ENCODE measurements around the gene SCAMP2. TPM values are rescaled to one million over a fixed set of nuclear protein-coding genes. Genes with fewer than 3 reads are reported as not detected.

Gene SCAMP2
- total RNA-seq, 5 donors from 2014 or later (not counting 1 experiment from before 2014, with no cell fraction given) = 76.8 to 141 (median 134) TPM

- peaks cover 22% of the 10 kb centered on the region for H3K36me3 Mint-ChIP-seq
- POLR2A ChIA-PET = interaction anchor here in 1 of 2 donors (0.6 kb wide), 1 partner anchor 608 kb away, joined by 13 read pairs; the partner anchor contains the start of gene SIN3A
- H3K4me3 Mint-ChIP-seq = peak overlapping the region; percentile 75 to 86 (median 80)
- no peaks in the 10 kb centered on the region for H3K9me3 ChIP-seq
- H3K27me3 ChIP-seq (replicated peaks in 1 of 2; ENCODE audit: control insufficient read depth in 2 of 2, extremely low read depth in 1 of 2, insufficient read depth in 2 of 2, low read length in 1 of 2) = no peaks in the 10 kb centered on the region
- peaks cover 48 to 64% (median 54%) of the 10 kb centered on the region in 3 donors for H3K4me1 Mint-ChIP-seq
- peak overlapping the region in 1 of 2 donors; percentile 45 for H3K4me3 ChIP-seq (ENCODE audit: control insufficient read depth in 1 of 2, extremely low read depth in 1 of 2, low read length in 1 of 2)
- H3K9me3 Mint-ChIP-seq = no peaks in the 10 kb centered on the region
- H3K27me3 Mint-ChIP-seq = no peaks in the 10 kb centered on the region
- H3K4me1 ChIP-seq (ENCODE audit: control insufficient read depth in 1 of 2, extremely low read depth in 1 of 2, insufficient read depth in 2 of 2, low read length in 2 of 2) = peaks cover 28 to 66% of the 10 kb centered on the region in 2 experiments
- DNase-seq (no peak), ATAC-seq (replicated peaks in 1 of 4) (no peak)
- H3K27ac Mint-ChIP-seq = peak overlapping the region; percentile 96 to 97
- CTCF ChIA-PET = interaction anchor here in 1 of 2 donors (1.2 to 2.8 kb wide), 3 partner anchors 50 to 63 kb away, joined by 5 to 18 read pairs (median 6); partner anchors contain the start of gene FAM219B
- H3K27ac ChIP-seq (ENCODE audit: low read length) = peak overlapping the region; percentile 71
- WGBS (ENCODE audit: insufficient coverage) = 1% methylated on average over 12 of the region's 18 CpGs
- H3K36me3 ChIP-seq (ENCODE audit: control insufficient read depth in 2 of 2, extremely low read depth in 1 of 2, insufficient read depth in 1 of 2, low read length in 1 of 2) = peaks cover 21 to 36% of the 10 kb centered on the region in 2 donors
These were observed 29.7 kb downstream of the SCAMP2 start for GRCh38 chr15:74843445-74843828.

- no peaks in the 10 kb centered on the region for H3K27me3 ChIP-seq (replicated peaks in 1 of 2; ENCODE audit: control insufficient read depth in 2 of 2, extremely low read depth in 1 of 2, insufficient read depth in 2 of 2, low read length in 1 of 2)
- peaks cover 28 to 66% of the 10 kb centered on the region in 2 experiments for H3K4me1 ChIP-seq (ENCODE audit: control insufficient read depth in 1 of 2, extremely low read depth in 1 of 2, insufficient read depth in 2 of 2, low read length in 2 of 2)
- H3K36me3 Mint-ChIP-seq = peaks cover 17% of the 10 kb centered on the region
- WGBS (ENCODE audit: insufficient coverage) = under 1% methylated on average over 83 of the region's 84 CpGs
- ATAC-seq (replicated peaks in 1 of 4) (peak; percentile 84 to 90 (median 88)), DNase-seq (peak; percentile 82 to 95 (median 90))
- H3K4me3 ChIP-seq (ENCODE audit: control insufficient read depth in 1 of 2, extremely low read depth in 1 of 2, low read length in 1 of 2) = peak within 1 kb of the TSS; percentile 84 to 96
- H3K27me3 Mint-ChIP-seq = no peaks in the 10 kb centered on the region
- H3K27ac Mint-ChIP-seq = peak within 1 kb of the TSS; percentile 96 to 97
- H3K36me3 ChIP-seq (ENCODE audit: control insufficient read depth in 2 of 2, extremely low read depth in 1 of 2, insufficient read depth in 1 of 2, low read length in 1 of 2) = peaks cover 22 to 30% of the 10 kb centered on the region in 2 donors
- ChIA-PET CTCF (interaction anchor here in 1 of 2 donors (1.2 to 2.8 kb wide), 2 partner anchors 59 to 64 kb away, joined by 5 to 18 read pairs; partner anchors contain the start of gene FAM219B), POLR2A (interaction anchor here in 1 of 2 donors (0.6 kb wide), 3 partner anchors 15 to 609 kb away, joined by 3 to 13 read pairs (median 3); partner anchors contain the start of gene SIN3A)
- peaks cover 48 to 64% (median 54%) of the 10 kb centered on the region in 3 donors for H3K4me1 Mint-ChIP-seq
- no peaks in the 10 kb centered on the region for H3K9me3 Mint-ChIP-seq
- H3K4me3 Mint-ChIP-seq = peak within 1 kb of the TSS; percentile 86 to 90 (median 86)
- peak within 1 kb of the TSS; percentile 71 for H3K27ac ChIP-seq (ENCODE audit: low read length)
- no peaks in the 10 kb centered on the region for H3K9me3 ChIP-seq
These were observed 30.4 kb downstream of the SCAMP2 start, which contains the start of gene ULK3 for GRCh38 chr15:74842581-74843444. TSS of gene ULK3 (minus strand) at chr15:74843156. CDS start at chr15:74843105, 51 bp downstream.

GRCh38 chr15:74841891-74842373 is 31.2 kb downstream of the SCAMP2 start:
- no peaks in the 10 kb centered on the region for H3K27me3 Mint-ChIP-seq
- H3K9me3 Mint-ChIP-seq = no peaks in the 10 kb centered on the region
- Histone ChIP-seq H3K27ac (ENCODE audit: low read length) (no peak overlapping the region), H3K27me3 (replicated peaks in 1 of 2; ENCODE audit: control insufficient read depth in 2 of 2, extremely low read depth in 1 of 2, insufficient read depth in 2 of 2, low read length in 1 of 2) (no peaks in the 10 kb centered on the region), H3K36me3 (ENCODE audit: control insufficient read depth in 2 of 2, extremely low read depth in 1 of 2, insufficient read depth in 1 of 2, low read length in 1 of 2) (peaks cover 22 to 24% of the 10 kb centered on the region in 2 donors), H3K4me3 (ENCODE audit: control insufficient read depth in 1 of 2, extremely low read depth in 1 of 2, low read length in 1 of 2) (peak overlapping the region; percentile 84 to 96), H3K4me1 (ENCODE audit: control insufficient read depth in 1 of 2, extremely low read depth in 1 of 2, insufficient read depth in 2 of 2, low read length in 2 of 2) (peaks cover 28 to 66% of the 10 kb centered on the region in 2 experiments), H3K9me3 (no peaks in the 10 kb centered on the region)
- peak overlapping the region; percentile 86 to 90 (median 86) for H3K4me3 Mint-ChIP-seq
- peaks cover 48 to 60% (median 54%) of the 10 kb centered on the region in 3 donors for H3K4me1 Mint-ChIP-seq
- H3K36me3 Mint-ChIP-seq = peaks cover 10% of the 10 kb centered on the region
- DNase-seq = no peak
- peak overlapping the region; percentile 73 to 84 for H3K27ac Mint-ChIP-seq
- ChIA-PET CTCF (interaction anchor here in 1 of 2 donors (0.8 kb wide), 1 partner anchor 29 kb away, joined by 4 read pairs; no protein-coding TSS in a partner anchor), POLR2A (interaction anchor here in 1 of 2 donors (0.6 kb wide), 3 partner anchors 16 to 55 kb away, joined by 3 to 4 read pairs (median 3); no protein-coding TSS in a partner anchor)
- WGBS (ENCODE audit: insufficient coverage) = 93% methylated on average over 13 of the region's 14 CpGs
- no peak for ATAC-seq (replicated peaks in 1 of 4)

- CTCF ChIA-PET = interaction anchor here in 1 of 2 donors (0.8 kb wide), 1 partner anchor 29 kb away, joined by 4 read pairs; no protein-coding TSS in a partner anchor
- peaks cover 11% of the 10 kb centered on the region for H3K36me3 Mint-ChIP-seq
These were observed 32.1 kb downstream of the SCAMP2 start for GRCh38 chr15:74840851-74841775.

GRCh38 chr15:74839526-74840395 is 33.4 kb downstream of the SCAMP2 start:
- Mint-ChIP-seq H3K27me3 (no peaks in the 10 kb centered on the region), H3K9me3 (no peaks in the 10 kb centered on the region), H3K4me3 (no peak overlapping the region), H3K36me3 (peaks cover 8% of the 10 kb centered on the region), H3K4me1 (peaks cover 35 to 46% (median 42%) of the 10 kb centered on the region in 3 donors), H3K27ac (peak overlapping the region in 1 of 2 donors; percentile 48)
- DNase-seq (no peak), ATAC-seq (replicated peaks in 1 of 4) (no peak)
- CTCF ChIA-PET = no interaction called here
- Histone ChIP-seq H3K4me1 (ENCODE audit: control insufficient read depth in 1 of 2, extremely low read depth in 1 of 2, insufficient read depth in 2 of 2, low read length in 2 of 2) (peaks cover 19 to 46% of the 10 kb centered on the region in 2 experiments), H3K36me3 (ENCODE audit: control insufficient read depth in 2 of 2, extremely low read depth in 1 of 2, insufficient read depth in 1 of 2, low read length in 1 of 2) (peaks cover 26 to 31% of the 10 kb centered on the region in 2 donors), H3K9me3 (no peaks in the 10 kb centered on the region), H3K27ac (ENCODE audit: low read length) (no peak overlapping the region), H3K27me3 (replicated peaks in 1 of 2; ENCODE audit: control insufficient read depth in 2 of 2, extremely low read depth in 1 of 2, insufficient read depth in 2 of 2, low read length in 1 of 2) (no peaks in the 10 kb centered on the region), H3K4me3 (ENCODE audit: control insufficient read depth in 1 of 2, extremely low read depth in 1 of 2, low read length in 1 of 2) (no peak overlapping the region)
- POLR2A ChIA-PET = no interaction called here
- WGBS (ENCODE audit: insufficient coverage) = 93% methylated on average over 20 of the region's 31 CpGs

More at GRCh38 chr15:74840851-74841775, 32.1 kb downstream of the SCAMP2 start:
- Histone ChIP-seq H3K27ac (ENCODE audit: low read length) (no peak overlapping the region), H3K9me3 (no peaks in the 10 kb centered on the region), H3K36me3 (ENCODE audit: control insufficient read depth in 2 of 2, extremely low read depth in 1 of 2, insufficient read depth in 1 of 2, low read length in 1 of 2) (peaks cover 24 to 26% of the 10 kb centered on the region in 2 donors), H3K4me1 (ENCODE audit: control insufficient read depth in 1 of 2, extremely low read depth in 1 of 2, insufficient read depth in 2 of 2, low read length in 2 of 2) (peaks cover 28 to 59% of the 10 kb centered on the region in 2 experiments), H3K27me3 (replicated peaks in 1 of 2; ENCODE audit: control insufficient read depth in 2 of 2, extremely low read depth in 1 of 2, insufficient read depth in 2 of 2, low read length in 1 of 2) (no peaks in the 10 kb centered on the region), H3K4me3 (ENCODE audit: control insufficient read depth in 1 of 2, extremely low read depth in 1 of 2, low read length in 1 of 2) (no peak overlapping the region)
- Mint-ChIP-seq H3K4me3 (peak overlapping the region; percentile 39 to 90 (median 86)), H3K9me3 (no peaks in the 10 kb centered on the region), H3K4me1 (peaks cover 48 to 56% (median 49%) of the 10 kb centered on the region in 3 donors), H3K27me3 (no peaks in the 10 kb centered on the region), H3K27ac (peak overlapping the region; percentile 61 to 73)
- WGBS (ENCODE audit: insufficient coverage) = 95% methylated on average over 8 of the region's 9 CpGs
- DNase-seq (no peak), ATAC-seq (replicated peaks in 1 of 4) (no peak)
- POLR2A ChIA-PET = no interaction called here
